Heart left ventricle (tissue), 16 donors: ENCODE results near the gene MMP13. TPM values are rescaled to one million over a fixed set of nuclear protein-coding genes. Genes with fewer than 3 reads are reported as not detected.

Source experiments
- ATAC-seq, 4 donors: fragments of 200-7000 bp; cut with Tn5 transposase; one replicate each; pipeline ENCODE4 v1.9.1; 2020 to 2022; ENCODE audit warnings: moderate library complexity in 4 of 4, mild to moderate bottlenecking in 3 of 4, moderate number of reproducible peaks in 1 of 4
- DNase-seq, 5 donors: peaks; one replicate each; pipeline ENCODE4 v3.0.0-alpha.2; 2020
- H3K27ac ChIP-seq, 12 donors: fragments of 200-600 bp; sonication (generic) in 4 of 12; one replicate each; pipeline versions ENCODE4 v1.5.0 to v1.8.0; 2016 to 2022; ENCODE audit warnings: mild to moderate bottlenecking in 2 of 12
- H3K27me3 ChIP-seq, 9 donors: fragments of 200-600 bp; sonication (generic) in 2 of 9; one replicate each; pipeline versions ENCODE4 v1.5.1 to v1.8.0; 2016 to 2022; ENCODE audit warnings: mild to moderate bottlenecking in 3 of 9
- H3K36me3 ChIP-seq, 9 donors: fragments of 200-600 bp; sonication (generic) in 2 of 9; one replicate each; pipeline versions ENCODE4 v1.5.0 to v1.8.0; 2018 to 2022; ENCODE audit warnings: mild to moderate bottlenecking in 2 of 9
- H3K4me1 ChIP-seq, 12 donors: fragments of 200-600 bp; sonication (generic) in 4 of 12; one replicate each; pipeline versions ENCODE4 v1.5.0 to v1.8.0; 2016 to 2022; ENCODE audit warnings: mild to moderate bottlenecking in 3 of 12
- H3K4me3 ChIP-seq, 12 donors: fragments of 200-600 bp; sonication (generic) in 4 of 12; one replicate each; pipeline versions ENCODE4 v1.5.0 to v1.8.0; 2017 to 2022; ENCODE audit warnings: mild to moderate bottlenecking in 9 of 12, moderate library complexity in 4 of 12
- H3K9me3 ChIP-seq, 12 donors: fragments of 200-600 bp; sonication (generic) in 4 of 12; one replicate each; pipeline versions ENCODE4 v1.5.0 to v1.8.0; 2016 to 2022; ENCODE audit warnings: mild to moderate bottlenecking in 1 of 12
- CTCF ChIP-seq, 12 donors: fragments of 200-600 bp; sonication (generic) in 4 of 12; IDR thresholded peaks; one replicate each; pipeline versions ENCODE4 v1.5.0 to v1.8.0; 2018 to 2022; ENCODE audit warnings: antibody characterized with exemption in 12 of 12, mild to moderate bottlenecking in 5 of 12
- POLR2A ChIP-seq, 2 donors: fragments of 450-650 bp; IDR thresholded peaks; one replicate each; pipeline ENCODE4 v1.6.1; 2017; ENCODE audit warnings: antibody characterized with exemption in 2 of 2, mild to moderate bottlenecking in 2 of 2, moderate library complexity in 2 of 2
- WGBS, 4 donors: extraction: QIAGEN DNeasy Blood & Tissue Kit in 2 of 4; methylation state at CpG; one replicate each; pipeline versions ENCODE4 v1.1.5 to v1.1.7; 2013 to 2018; 5-methylcytosine and 5-hydroxymethylcytosine counted together
- intact Hi-C, 10 donors: fragments of 100-400 bp; cut with DNase I; formaldehyde crosslinking; loops; one replicate each; pipeline versions ENCODE4 v1.11.1 to v1.14.2; 2022
- polyA plus RNA-seq, 2 donors: library from polyadenylated mRNA; stranded (reverse); fragments of 200-250 nt; gene quantifications; one replicate each; pipeline ENCODE4 v1.2.3, GENCODE V29; 2013
- total RNA-seq, 9 donors: library from RNA; depleted of rRNA in 2 of 9; stranded (reverse); fragments of >200 nt in 2 of 9; fragmentation: NEBNext Ultra II Directional in 3 of 9; extraction: Animal tissue kit (Norgen Biotek cat#: 25700) in 3 of 9; gene quantifications; one replicate each; pipeline versions ENCODE4 v1.1.0 to v1.2.4, GENCODE V29; 2016 to 2023
- donor health status: ischemic (EF 13 %, LVEDD 7.1; RV severe dilation, severe dysfunction).
- donor health status: healthy with polysubstance abuse.
- donor health status: DM: no; HTN: yes; CAD: no.
- donor health status: DM: no; HTN: no; CAD: no.
- donor health status: ischemic (EF 25% LVEDD 6.9; RV normal size, moderate dysfunction).
- donor health status: ischemic (EF 25% LVEDD 5.7; RV mildly dilated, moderate dysfunction).
- donor health status: healthy.
- donor health status: DM: yes; HTN: yes; CAD: no.
- donor health status: ischemic (EF 35%, LVEDD 5.7; RV mildly dilated, moderate dysfunction).
- donor health status: nonischemic (EF 11% LVEDD 7.7; RV severe dilation, severe dysfunction).
- donor health status: DM: yes; HTN: yes; CAD: no.
- donor health status: PGD.
- donor health status: ischemic (EF 29% LVEDD 5.4; RV normal size, mild dysfunction).
- donor health status: nonischemic (EF 23%, LVEDD 6.1; RV moderate dilation, normal function).

MMP13 gene
- total and polyA plus RNA-seq, 11 donors = not detected

GRCh38 chr11:102928247-102928646 is 27.3 kb downstream of the MMP13 start:
- ATAC-seq = no peak
- Histone ChIP-seq H3K27ac (no peak overlapping the region), H3K4me3 (no peak overlapping the region), H3K36me3 (no peaks in the 10 kb centered on the region), H3K27me3 (peaks cover 0 to 19% (median 0%) of the 10 kb centered on the region in 9 donors), H3K4me1 (no peaks in the 10 kb centered on the region), H3K9me3 (no peaks in the 10 kb centered on the region)
- TF ChIP-seq CTCF (IDR thresholded peaks at IDR 0.05) = no peak
- TF ChIP-seq POLR2A (IDR thresholded peaks at IDR 0.05) = no peak
- no peak for DNase-seq
- 81 to 86% (median 83%) methylated on average over 4 of the region's 4 CpGs for WGBS, 4 donors
- intact Hi-C loops = no loop called here

GRCh38 chr11:102927624-102927990 is 27.9 kb downstream of the MMP13 start:
- DNase-seq (no peak), ATAC-seq (no peak)
- no peaks in the 10 kb centered on the region for H3K4me1 ChIP-seq
- peaks cover 0 to 19% (median 0%) of the 10 kb centered on the region in 9 donors for H3K27me3 ChIP-seq
- no peak overlapping the region for H3K27ac ChIP-seq
- no peak for TF ChIP-seq CTCF (IDR thresholded peaks at IDR 0.05)
- TF ChIP-seq POLR2A (IDR thresholded peaks at IDR 0.05) = no peak
- H3K9me3 ChIP-seq = no peaks in the 10 kb centered on the region
- intact Hi-C loops = no loop called here
- H3K4me3 ChIP-seq = no peak overlapping the region
- H3K36me3 ChIP-seq = no peaks in the 10 kb centered on the region

DNA sequence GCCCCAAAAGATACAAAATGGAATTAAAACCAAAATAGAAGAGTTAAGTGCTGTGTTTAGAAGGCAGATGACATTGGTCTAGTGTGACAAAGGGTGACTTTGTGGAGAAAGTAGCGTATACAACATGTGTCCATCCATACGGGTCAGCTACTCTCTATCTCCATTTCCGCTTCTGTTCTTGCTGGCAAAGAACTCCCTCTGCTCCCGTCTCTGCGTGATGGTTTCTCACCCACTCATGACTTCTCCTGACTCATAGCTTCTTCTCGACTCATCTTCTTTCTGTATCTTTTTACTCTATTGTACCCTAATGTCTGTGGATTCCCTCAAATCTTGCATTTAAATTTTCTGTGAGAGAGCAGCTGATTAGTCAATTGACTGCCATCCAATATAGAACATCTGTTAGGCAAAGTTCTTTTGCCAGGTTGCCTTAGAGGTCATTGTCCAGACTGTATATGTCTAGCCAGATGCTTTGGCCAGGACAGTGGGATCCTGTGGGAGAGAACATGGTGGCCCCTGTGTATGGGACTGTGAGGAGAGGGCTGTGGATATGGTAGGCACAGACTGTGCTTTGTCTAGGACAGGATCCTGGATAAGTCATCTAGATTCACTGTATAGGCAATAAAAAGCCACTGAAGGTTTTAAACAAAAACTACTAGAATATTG is 28.4 kb downstream of the MMP13 start:
- TF ChIP-seq CTCF (IDR thresholded peaks at IDR 0.05) (no peak), POLR2A (IDR thresholded peaks at IDR 0.05) (no peak)
- no peak for ATAC-seq
- H3K27me3 ChIP-seq = peaks cover 0 to 19% (median 0%) of the 10 kb centered on the region in 9 donors
- WGBS, 4 donors = 79 to 96% (median 85%) methylated on average over 6 of the region's 6 CpGs
- no peak overlapping the region for H3K27ac ChIP-seq
- H3K4me3 ChIP-seq = no peak overlapping the region
- intact Hi-C loops = no loop called here
- no peaks in the 10 kb centered on the region for H3K9me3 ChIP-seq
- H3K4me1 ChIP-seq = no peaks in the 10 kb centered on the region
- DNase-seq = no peak
- H3K36me3 ChIP-seq = no peaks in the 10 kb centered on the region

DNA sequence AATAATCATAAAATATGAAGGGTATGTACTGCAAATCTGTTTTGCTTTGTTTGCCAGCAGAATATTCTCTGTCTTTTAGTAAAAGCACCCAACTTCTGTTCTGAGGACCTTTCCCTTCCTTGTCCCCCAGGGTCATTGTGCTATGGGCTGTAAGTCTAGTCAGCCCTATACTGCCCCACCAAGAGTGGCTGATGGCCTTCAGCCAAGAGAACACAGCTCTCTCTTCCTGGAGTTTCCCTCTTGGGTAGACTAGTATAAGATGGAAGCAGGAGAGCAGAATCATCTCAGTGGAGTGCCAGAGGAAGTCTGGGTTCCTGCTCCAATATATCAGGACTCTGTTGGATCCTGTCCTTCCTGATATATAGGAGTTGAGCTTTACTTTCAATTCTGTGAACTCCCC is 29.0 kb downstream of the MMP13 start:
- DNase-seq (no peak), ATAC-seq (no peak)
- Histone ChIP-seq H3K4me1 (no peaks in the 10 kb centered on the region), H3K27ac (no peak overlapping the region), H3K4me3 (no peak overlapping the region), H3K9me3 (no peaks in the 10 kb centered on the region), H3K27me3 (peaks cover 0 to 19% (median 0%) of the 10 kb centered on the region in 9 donors), H3K36me3 (no peaks in the 10 kb centered on the region)
- intact Hi-C loops = no loop called here
- TF ChIP-seq CTCF (IDR thresholded peaks at IDR 0.05) (no peak), POLR2A (IDR thresholded peaks at IDR 0.05) (no peak)
